NB4 (cell line): ENCODE data around the gene DESI1.

ENCODE experiments used
- DNase-seq: peaks from one replicate; pipeline ENCODE4 v3.0.0; 2010; ENCODE audit warnings: low read depth
- H3K4me3 ChIP-seq: one replicate; pipeline ENCODE4 v1.5.1; 2011; ENCODE audit warnings: mild to moderate bottlenecking, low read depth, low read length, moderate library complexity
- MAX ChIP-seq: IDR thresholded peaks from 2 replicates; pipeline ENCODE4 v1.6.1; 2011; ENCODE audit warnings: low read depth, low read length
- MYC ChIP-seq: IDR thresholded peaks from 2 replicates; pipeline ENCODE4 v1.6.1; 2011; ENCODE audit warnings: low read depth, low read length
- POLR2A ChIP-seq: IDR thresholded peaks from 2 replicates; pipeline ENCODE4 v1.6.1; 2011; ENCODE audit warnings: mild to moderate bottlenecking; ENCODE audit not compliant: insufficient read length; ENCODE audit errors: extremely low read depth
- TF ChIP-seq, protein P1 (sequence below): IDR thresholded peaks from one replicate; pipeline ENCODE4 v1.5.1; 2012; ENCODE audit warnings: low read depth, low read length

Gene DESI1

GRCh38 chr22:41654322-41654721, 33.5 kb upstream of the DESI1 start:
- TF ChIP-seq MYC: no peak
- TF ChIP-seq, protein P1, sequence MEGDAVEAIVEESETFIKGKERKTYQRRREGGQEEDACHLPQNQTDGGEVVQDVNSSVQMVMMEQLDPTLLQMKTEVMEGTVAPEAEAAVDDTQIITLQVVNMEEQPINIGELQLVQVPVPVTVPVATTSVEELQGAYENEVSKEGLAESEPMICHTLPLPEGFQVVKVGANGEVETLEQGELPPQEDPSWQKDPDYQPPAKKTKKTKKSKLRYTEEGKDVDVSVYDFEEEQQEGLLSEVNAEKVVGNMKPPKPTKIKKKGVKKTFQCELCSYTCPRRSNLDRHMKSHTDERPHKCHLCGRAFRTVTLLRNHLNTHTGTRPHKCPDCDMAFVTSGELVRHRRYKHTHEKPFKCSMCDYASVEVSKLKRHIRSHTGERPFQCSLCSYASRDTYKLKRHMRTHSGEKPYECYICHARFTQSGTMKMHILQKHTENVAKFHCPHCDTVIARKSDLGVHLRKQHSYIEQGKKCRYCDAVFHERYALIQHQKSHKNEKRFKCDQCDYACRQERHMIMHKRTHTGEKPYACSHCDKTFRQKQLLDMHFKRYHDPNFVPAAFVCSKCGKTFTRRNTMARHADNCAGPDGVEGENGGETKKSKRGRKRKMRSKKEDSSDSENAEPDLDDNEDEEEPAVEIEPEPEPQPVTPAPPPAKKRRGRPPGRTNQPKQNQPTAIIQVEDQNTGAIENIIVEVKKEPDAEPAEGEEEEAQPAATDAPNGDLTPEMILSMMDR: no peak
- TF ChIP-seq POLR2A: no peak
- no peak for TF ChIP-seq MAX
- DNase-seq: no peak

DNA sequence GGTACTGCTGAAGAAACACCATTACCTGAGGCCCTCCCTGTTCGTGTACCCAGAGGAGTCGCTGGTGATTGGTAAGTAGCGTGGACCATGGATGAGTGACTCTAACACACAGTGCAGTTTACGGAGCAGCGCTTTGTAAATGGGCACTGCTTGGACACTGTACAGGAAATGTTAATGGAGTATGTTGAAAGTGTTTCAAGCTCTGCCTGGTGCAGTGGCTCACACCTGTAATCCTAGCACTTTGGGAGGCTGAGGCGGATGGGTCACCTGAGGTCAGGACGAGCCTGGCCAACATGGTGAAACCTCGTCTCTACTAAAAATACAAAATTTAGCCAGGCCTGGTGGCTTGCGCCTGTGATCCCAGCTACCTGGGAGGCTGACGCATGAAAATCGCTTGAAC, 30.0 kb upstream of the DESI1 start:
- no peak for DNase-seq
- no peak overlapping the region for H3K4me3 ChIP-seq
- no peak for TF ChIP-seq MAX
- TF ChIP-seq MYC: no peak
- TF ChIP-seq, protein P1: no peak
- no peak for TF ChIP-seq POLR2A

More at GRCh38 chr22:41654322-41654721, 33.5 kb upstream of the DESI1 start:
- H3K4me3 ChIP-seq: no peak overlapping the region

- TF ChIP-seq MYC (no peak), MAX (no peak), POLR2A (no peak)
- TF ChIP-seq, protein P1: no peak
- no peak for DNase-seq
- H3K4me3 ChIP-seq: no peak overlapping the region
Measured at GRCh38 chr22:41650229-41650628, 29.4 kb upstream of the DESI1 start.

DNA sequence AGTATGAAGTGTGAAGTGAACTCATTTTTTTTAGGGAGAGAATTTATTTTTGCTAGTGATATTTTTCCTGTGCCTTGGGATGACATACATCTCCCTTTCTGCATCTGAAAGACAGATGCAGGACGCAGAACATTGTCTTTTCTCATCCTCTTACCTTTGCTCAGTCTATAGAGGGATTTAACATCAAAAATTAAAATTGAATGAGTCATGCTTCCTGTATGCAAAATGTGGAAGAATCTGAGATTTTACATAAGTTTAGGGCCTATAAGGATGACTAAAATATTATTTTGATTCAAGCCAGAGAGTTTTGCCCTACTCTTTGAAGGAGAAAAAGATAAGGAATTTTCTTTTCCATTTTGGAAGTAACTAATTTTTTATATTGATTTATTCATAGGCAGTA, 27.6 kb upstream of the DESI1 start:
- H3K4me3 ChIP-seq: no peak overlapping the region
- no peak for DNase-seq
- TF ChIP-seq MAX (no peak), POLR2A (no peak), MYC (no peak)
- TF ChIP-seq, protein P1: no peak

GRCh38 chr22:41647771-41648170, 26.9 kb upstream of the DESI1 start:
- no peak for DNase-seq
- H3K4me3 ChIP-seq: no peak overlapping the region
- TF ChIP-seq MYC (no peak), MAX (no peak), POLR2A (no peak)
- TF ChIP-seq, protein P1: no peak
